PC-3 (cell line): ENCODE results near the gene ELOVL5.

Experiments
- CTCF ChIP-seq: fragments of 300-600 bp; sonication (generic); conservative IDR thresholded peaks from 2 replicates; pipeline ENCODE4 v1.5.1; 2017; ENCODE audit warnings: antibody characterized with exemption, low read depth, mild to moderate bottlenecking, low read length
- EZH2 ChIP-seq: fragments of 300-600 bp; sonication (generic); IDR thresholded peaks from one replicate; pipeline ENCODE4 v1.6.1; 2017; ENCODE audit warnings: antibody characterized with exemption, mild to moderate bottlenecking, low read length; ENCODE audit not compliant: unreplicated experiment

- TF ChIP-seq CTCF (no peak), EZH2 (no peak)
These were observed 41.3 kb upstream of the ELOVL5 start for GRCh38 chr6:53390010-53390409.
